ENCODE data around the gene PLEKHM2.

Gene PLEKHM2

GRCh38 chr1:15760520-15761211 is 76.5 kb downstream of the PLEKHM2 start:
- Histone ChIP-seq H3K4me1 (peaks cover 0 to 83% (median 70%) of the 10 kb centered on the region in 4 donors), H3K4me3 (peak overlapping the region; percentile 79 to 90), H3K36me3 (peaks cover 9 to 22% (median 9%) of the 10 kb centered on the region in 3 donors), H3K27ac (peak overlapping the region; percentile 95 to 97), H3K9me3 (no peaks in the 10 kb centered on the region), H3K27me3 (no peaks in the 10 kb centered on the region)
- intact Hi-C loops (cut with DNase I; ENCODE audit: low total_unique reads) = no loop called here
- DNase-seq = peak; percentile 47 to 87
- TF ChIP-seq, protein P1, sequence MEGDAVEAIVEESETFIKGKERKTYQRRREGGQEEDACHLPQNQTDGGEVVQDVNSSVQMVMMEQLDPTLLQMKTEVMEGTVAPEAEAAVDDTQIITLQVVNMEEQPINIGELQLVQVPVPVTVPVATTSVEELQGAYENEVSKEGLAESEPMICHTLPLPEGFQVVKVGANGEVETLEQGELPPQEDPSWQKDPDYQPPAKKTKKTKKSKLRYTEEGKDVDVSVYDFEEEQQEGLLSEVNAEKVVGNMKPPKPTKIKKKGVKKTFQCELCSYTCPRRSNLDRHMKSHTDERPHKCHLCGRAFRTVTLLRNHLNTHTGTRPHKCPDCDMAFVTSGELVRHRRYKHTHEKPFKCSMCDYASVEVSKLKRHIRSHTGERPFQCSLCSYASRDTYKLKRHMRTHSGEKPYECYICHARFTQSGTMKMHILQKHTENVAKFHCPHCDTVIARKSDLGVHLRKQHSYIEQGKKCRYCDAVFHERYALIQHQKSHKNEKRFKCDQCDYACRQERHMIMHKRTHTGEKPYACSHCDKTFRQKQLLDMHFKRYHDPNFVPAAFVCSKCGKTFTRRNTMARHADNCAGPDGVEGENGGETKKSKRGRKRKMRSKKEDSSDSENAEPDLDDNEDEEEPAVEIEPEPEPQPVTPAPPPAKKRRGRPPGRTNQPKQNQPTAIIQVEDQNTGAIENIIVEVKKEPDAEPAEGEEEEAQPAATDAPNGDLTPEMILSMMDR (IDR thresholded peaks at IDR 0.05) = no peak

GRCh38 chr1:15761366-15762128 is 77.4 kb downstream of the PLEKHM2 start:
- Histone ChIP-seq H3K36me3 (peaks cover 18 to 31% (median 18%) of the 10 kb centered on the region in 3 donors), H3K4me3 (peak overlapping the region; percentile 79 to 90), H3K27ac (peak overlapping the region; percentile 95 to 97), H3K9me3 (no peaks in the 10 kb centered on the region), H3K4me1 (peaks cover 0 to 82% (median 70%) of the 10 kb centered on the region in 4 donors), H3K27me3 (no peaks in the 10 kb centered on the region)
- no peak for DNase-seq
- TF ChIP-seq, protein P1 (IDR thresholded peaks at IDR 0.05) = no peak
- intact Hi-C loops (cut with DNase I; ENCODE audit: low total_unique reads) = no loop called here

GRCh38 chr1:15762546-15762945 is 78.4 kb downstream of the PLEKHM2 start:
- peaks cover 27 to 41% (median 28%) of the 10 kb centered on the region in 3 donors for H3K36me3 ChIP-seq
- H3K27ac ChIP-seq = peak overlapping the region; percentile 95 to 97
- TF ChIP-seq, protein P1 (IDR thresholded peaks at IDR 0.05) = no peak
- H3K4me1 ChIP-seq = peaks cover 0 to 72% (median 62%) of the 10 kb centered on the region in 4 donors
- no peaks in the 10 kb centered on the region for H3K27me3 ChIP-seq
- peak overlapping the region; percentile 79 to 90 for H3K4me3 ChIP-seq
- DNase-seq = no peak
- no peaks in the 10 kb centered on the region for H3K9me3 ChIP-seq
- intact Hi-C loops (cut with DNase I; ENCODE audit: low total_unique reads) = no loop called here

DNA sequence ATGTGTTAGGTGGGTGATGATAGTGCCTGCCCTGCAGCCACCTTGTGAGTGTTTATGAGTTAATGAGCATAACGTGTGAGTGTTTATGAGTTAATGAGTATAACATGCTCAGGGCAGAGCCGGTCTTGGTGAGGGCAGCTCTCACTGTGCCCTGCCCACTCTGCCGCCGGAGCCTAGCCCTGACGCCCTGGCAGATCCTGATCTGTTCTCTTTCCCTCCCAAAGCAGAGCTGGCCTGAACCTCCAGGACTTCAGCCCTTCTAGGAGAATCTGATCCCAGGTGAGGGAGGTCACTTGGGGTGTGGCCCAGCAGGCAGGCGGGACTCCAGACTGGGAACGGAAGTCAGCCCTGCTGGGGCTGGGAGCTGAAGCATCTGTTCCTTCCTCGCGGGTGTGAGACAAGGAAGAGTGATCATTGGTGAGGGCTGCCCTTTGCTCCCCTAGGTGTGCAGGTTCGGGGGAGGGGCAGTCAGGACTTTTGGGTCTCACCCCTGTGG is 80.2 kb downstream of the PLEKHM2 start:
- Histone ChIP-seq H3K36me3 (peaks cover 45 to 59% (median 45%) of the 10 kb centered on the region in 3 donors), H3K27ac (peak overlapping the region; percentile 95 to 97), H3K27me3 (no peaks in the 10 kb centered on the region), H3K4me1 (peaks cover 0 to 80% (median 52%) of the 10 kb centered on the region in 4 donors), H3K9me3 (no peaks in the 10 kb centered on the region), H3K4me3 (peak overlapping the region; percentile 14 to 37)
- intact Hi-C loops (cut with DNase I; ENCODE audit: low total_unique reads) = no loop called here
- TF ChIP-seq, protein P1 (IDR thresholded peaks at IDR 0.05) = no peak
- no peak for DNase-seq

- peak overlapping the region; percentile 14 to 37 for H3K4me3 ChIP-seq
- H3K4me1 ChIP-seq = peaks cover 0 to 83% (median 50%) of the 10 kb centered on the region in 4 donors
- intact Hi-C loops (cut with DNase I; ENCODE audit: low total_unique reads) = no loop called here
- no peaks in the 10 kb centered on the region for H3K27me3 ChIP-seq
- TF ChIP-seq, protein P1 (IDR thresholded peaks at IDR 0.05) = no peak
- H3K9me3 ChIP-seq = no peaks in the 10 kb centered on the region
- H3K27ac ChIP-seq = peak overlapping the region; percentile 95 to 97
- no peak for DNase-seq
- H3K36me3 ChIP-seq = peaks cover 50 to 64% (median 51%) of the 10 kb centered on the region in 3 donors
Measured at GRCh38 chr1:15764890-15765289, 80.8 kb downstream of the PLEKHM2 start.
